OCI-LY7 (cell line): ENCODE results near the gene CEP112. TPM values are rescaled to one million over a fixed set of nuclear protein-coding genes. Genes with fewer than 3 reads are reported as not detected.

Experiments
- BruUV-seq: library from RNA; stranded (reverse); fragments of 400-500 nt; replicated peaks from 2 replicates; lab custom pipeline; 2021; lab: Mats Ljungman, UMichigan
- CTCF ChIA-PET: fragments of 300-600 bp; sonication (Branson Sonifier 250); formaldehyde crosslinking; loops from one replicate; lab custom pipeline; 2022; ENCODE audit warnings: antibody characterized with exemption; ENCODE audit not compliant: unreplicated experiment; lab: Charles Lee
- POLR2A ChIA-PET: fragments of 300-600 bp; sonication (Branson Sonifier 250); formaldehyde crosslinking; loops from one replicate; lab custom pipeline; 2022; ENCODE audit warnings: antibody characterized with exemption; lab: Charles Lee
- DNase-seq: peaks from one replicate; pipeline ENCODE4 v3.0.0-alpha.2; 2015; ENCODE audit warnings: low spot score
- H2AFZ ChIP-seq: fragments of 200-600 bp; sonication (generic), shearing (Covaris generic); 2 replicates; pipeline ENCODE4 v1.6.1; 2014; ENCODE audit warnings: mild to moderate bottlenecking, antibody characterized with exemption, low read length, moderate library complexity
- H3K27ac ChIP-seq: fragments of 200-600 bp; sonication (generic); 2 replicates; pipeline ENCODE4 v1.5.1; 2014; ENCODE audit warnings: mixed run types, low read depth, mild to moderate bottlenecking, moderate library complexity, low read length, inconsistent platforms; ENCODE audit not compliant: poor library complexity, severe bottlenecking
- H3K36me3 ChIP-seq: fragments of 200-600 bp; sonication (generic); 2 replicates; pipeline ENCODE4 v1.6.1; 2014; ENCODE audit warnings: mild to moderate bottlenecking, antibody characterized with exemption, low read length, moderate library complexity, mixed read lengths; ENCODE audit not compliant: insufficient read depth
- H3K4me1 ChIP-seq: fragments of 200-600 bp; sonication (generic); 2 replicates; pipeline ENCODE4 v1.5.1; 2014; ENCODE audit warnings: mild to moderate bottlenecking, low read length; ENCODE audit not compliant: insufficient read depth, poor library complexity, severe bottlenecking
- H3K4me2 ChIP-seq: fragments of 200-600 bp; sonication (generic); 2 replicates; pipeline ENCODE4 v1.6.1; 2014; ENCODE audit warnings: mild to moderate bottlenecking, low read length
- H3K4me3 ChIP-seq: fragments of 200-600 bp; sonication (generic); 2 replicates; pipeline ENCODE4 v1.5.1; 2014; ENCODE audit warnings: mild to moderate bottlenecking, low read depth, low read length; ENCODE audit not compliant: poor library complexity, severe bottlenecking
- H3K79me2 ChIP-seq: fragments of 200-600 bp; sonication (generic); 2 replicates; pipeline ENCODE4 v1.6.1; 2016; ENCODE audit warnings: low read depth, mild to moderate bottlenecking, low read length, moderate library complexity, mixed read lengths; ENCODE audit not compliant: insufficient read depth
- H3K9me2 ChIP-seq: fragments of 200-600 bp; sonication (generic); 2 replicates; pipeline ENCODE4 v1.6.1; 2016; ENCODE audit warnings: mild to moderate bottlenecking, low read length, mixed read lengths; ENCODE audit not compliant: insufficient read depth
- H3K9me3 ChIP-seq: fragments of 200-600 bp; sonication (generic); 2 replicates; pipeline ENCODE4 v1.6.1; 2014; ENCODE audit warnings: mild to moderate bottlenecking, mixed run types, low read length, mixed read lengths
- H4K20me1 ChIP-seq: fragments of 200-600 bp; sonication (generic); 2 replicates; pipeline ENCODE4 v1.6.1; 2014; ENCODE audit warnings: mild to moderate bottlenecking, antibody characterized with exemption, low read length, moderate library complexity, mixed read lengths; ENCODE audit not compliant: insufficient read depth
- CTCF ChIP-seq: fragments of 200-600 bp; sonication (generic); conservative IDR thresholded peaks from 2 replicates; pipeline ENCODE4 v1.5.1; 2014; ENCODE audit warnings: mild to moderate bottlenecking, antibody characterized with exemption, low read length, moderate library complexity, mixed read lengths
- EZH2phosphoT487 ChIP-seq: fragments of 200-600 bp; sonication (generic); IDR thresholded peaks from 2 replicates; pipeline ENCODE4 v1.6.1; 2018; ENCODE audit warnings: low read depth, borderline replicate concordance, mild to moderate bottlenecking, mixed run types, antibody characterized with exemption, low read length, moderate library complexity, mixed read lengths
- intact Hi-C: fragments of 100-400 bp; cut with micrococcal nuclease; formaldehyde crosslinking; loops from one replicate; pipeline ENCODE4 v1.10.0; 2022; ENCODE audit not compliant: unreplicated experiment
- total RNA-seq, 2 experiments: library from RNA; depleted of rRNA in 1 of 2; stranded (reverse); fragments of >200 nt in 1 of 2; shearing (Covaris generic) in 1 of 2; gene quantifications; 2 replicates each; pipeline ENCODE4 v1.2.3, GENCODE V29; 2014 to 2022

Gene CEP112
- total RNA-seq, 2 experiments from 2014 or later = 2.7 to 6.9 TPM

DNA sequence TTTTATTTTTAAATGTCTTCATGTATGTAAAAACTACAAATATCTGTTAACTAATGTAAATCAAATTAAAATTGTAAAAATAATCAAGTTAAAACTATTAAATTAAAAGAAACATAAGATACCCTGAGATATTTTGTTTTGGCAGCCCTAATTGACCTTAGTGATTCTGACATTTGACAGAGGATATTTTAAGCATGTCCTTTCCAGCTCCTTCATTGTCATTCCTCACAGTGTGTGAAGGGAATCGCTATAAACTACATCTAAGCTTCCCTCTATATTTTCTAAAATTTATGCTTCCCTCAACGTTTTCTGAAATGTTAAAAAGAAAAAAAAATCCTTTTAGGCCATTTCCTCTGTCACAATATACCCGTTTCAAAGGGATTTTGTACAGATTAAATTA is 20.2 kb downstream of the CEP112 start:
- no peaks in the 10 kb centered on the region for H3K79me2 ChIP-seq
- TF ChIP-seq CTCF = no peak
- no peak for TF ChIP-seq EZH2phosphoT487
- BruUV-seq = no TSS peak
- H3K27ac ChIP-seq = no peak overlapping the region
- H3K36me3 ChIP-seq = no peaks in the 10 kb centered on the region
- no peak overlapping the region for H2AFZ ChIP-seq
- intact Hi-C loops = no loop called here
- no peak for DNase-seq
- ChIA-PET POLR2A (no interaction called here), CTCF (no interaction called here)
- no peaks in the 10 kb centered on the region for H3K9me2 ChIP-seq
- H3K9me3 ChIP-seq = no peaks in the 10 kb centered on the region
- no peaks in the 10 kb centered on the region for H3K4me1 ChIP-seq
- no peaks in the 10 kb centered on the region for H4K20me1 ChIP-seq
- H3K4me2 ChIP-seq = no peak overlapping the region
- no peak overlapping the region for H3K4me3 ChIP-seq

DNA sequence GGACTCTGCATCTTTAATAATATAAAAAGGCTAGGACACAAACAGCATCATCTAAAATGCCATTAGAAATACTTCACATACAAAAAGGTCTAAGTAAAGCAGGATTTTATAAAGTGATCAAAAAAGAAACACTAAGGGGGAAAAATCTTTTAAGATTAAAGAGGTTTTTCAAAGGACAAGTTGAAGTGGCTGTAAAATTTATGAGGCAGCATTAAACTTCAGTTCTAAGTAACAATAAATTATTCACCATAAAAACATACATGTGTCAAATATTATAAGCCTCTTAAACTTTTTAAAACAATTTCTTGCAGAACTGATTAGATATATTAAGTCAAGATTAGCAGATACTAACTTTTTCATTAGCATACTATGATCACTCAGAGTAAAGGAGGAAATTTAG is 20.8 kb downstream of the CEP112 start:
- Histone ChIP-seq H2AFZ (no peak overlapping the region), H4K20me1 (no peaks in the 10 kb centered on the region), H3K9me3 (no peaks in the 10 kb centered on the region), H3K27ac (no peak overlapping the region), H3K9me2 (no peaks in the 10 kb centered on the region), H3K36me3 (no peaks in the 10 kb centered on the region), H3K4me2 (no peak overlapping the region), H3K4me3 (no peak overlapping the region), H3K79me2 (no peaks in the 10 kb centered on the region), H3K4me1 (no peaks in the 10 kb centered on the region)
- ChIA-PET POLR2A (no interaction called here), CTCF (no interaction called here)
- TF ChIP-seq CTCF (no peak), EZH2phosphoT487 (no peak)
- BruUV-seq = no TSS peak
- DNase-seq = no peak
- intact Hi-C loops = no loop called here

- no peaks in the 10 kb centered on the region for H3K9me3 ChIP-seq
- no peak for DNase-seq
- H3K4me2 ChIP-seq = no peak overlapping the region
- no TSS peak for BruUV-seq
- ChIA-PET CTCF (no interaction called here), POLR2A (interaction anchor here (0.6 kb wide), 3 partner anchors 182 to 774 kb away, joined by 3 to 5 read pairs (median 3); no protein-coding TSS in a partner anchor)
- H3K79me2 ChIP-seq = no peaks in the 10 kb centered on the region
- no peak overlapping the region for H3K27ac ChIP-seq
- intact Hi-C loops = loop anchor here (5.0 to 10.0 kb wide), 4 partner anchors 183 to 938 kb away; no protein-coding TSS in a partner anchor
- no peaks in the 10 kb centered on the region for H3K36me3 ChIP-seq
- no peaks in the 10 kb centered on the region for H4K20me1 ChIP-seq
- H3K9me2 ChIP-seq = no peaks in the 10 kb centered on the region
- TF ChIP-seq EZH2phosphoT487 (no peak), CTCF (no peak)
- no peak overlapping the region for H2AFZ ChIP-seq
- H3K4me1 ChIP-seq = no peaks in the 10 kb centered on the region
- no peak overlapping the region for H3K4me3 ChIP-seq
Measured at GRCh38 chr17:66169839-66170238, 22.1 kb downstream of the CEP112 start.
